Endothelial cell of umbilical vein (primary cell): ENCODE results near the gene HSBP1. TPM values are rescaled to one million over a fixed set of nuclear protein-coding genes. Genes with fewer than 3 reads are reported as not detected.

ENCODE experiments used
- BruUV-seq: library from RNA; stranded (reverse); fragments of 400-500 nt; replicated peaks from 2 replicates; lab custom pipeline; 2021; lab: Mats Ljungman, UMichigan
- CTCF ChIA-PET: fragments of 300-600, 350-600 bp; sonication (Branson Sonifier 250); formaldehyde crosslinking; loops from one replicate; lab custom pipeline; 2021; ENCODE audit warnings: antibody characterized with exemption, inconsistent platforms; lab: Charles Lee
- POLR2A ChIA-PET: fragments of 300-600, 350-600 bp; sonication (Branson Sonifier 250); formaldehyde crosslinking; loops from one replicate; lab custom pipeline; 2021; ENCODE audit warnings: antibody characterized with exemption, inconsistent platforms; lab: Charles Lee
- DNase-seq: peaks from one replicate; pipeline ENCODE4 v3.0.0-alpha.2; 2011; ENCODE audit warnings: low read depth, low spot score
- FAIRE-seq: peaks from 2 replicates; lab custom pipeline; 2011; peaks lifted over from hg19 to GRCh38; lab: Jason Lieb, UNC
- H2AFZ ChIP-seq: 2 replicates; pipeline ENCODE4 v1.6.0; 2012; ENCODE audit warnings: low read depth, low read length, control low read depth, inconsistent platforms
- H3K27ac ChIP-seq: 2 replicates; pipeline ENCODE4 v1.5.1; 2011; ENCODE audit warnings: low read depth, mild to moderate bottlenecking, control low read depth, low read length, moderate library complexity; ENCODE audit not compliant: insufficient read depth
- H3K27me3 ChIP-seq, 2 experiments: 2 replicates each; pipeline versions ENCODE4 v1.6.0 to v1.6.1; 2011; ENCODE audit warnings: low read length in 2 of 2, mixed read lengths in 1 of 2; ENCODE audit not compliant: control insufficient read depth in 2 of 2, insufficient read depth in 2 of 2
- H3K36me3 ChIP-seq, 2 experiments: 2 replicates in 1 of 2; 3 replicates in 1 of 2; pipeline ENCODE4 v1.5.1; 2011; ENCODE audit warnings: low read length in 2 of 2, mild to moderate bottlenecking in 1 of 2, moderate library complexity in 1 of 2; ENCODE audit not compliant: control insufficient read depth in 2 of 2, insufficient read depth in 2 of 2; ENCODE audit errors: extremely low read depth in 1 of 2
- H3K4me1 ChIP-seq: 3 replicates; pipeline ENCODE4 v1.5.1; 2011; ENCODE audit warnings: mild to moderate bottlenecking, low read length; ENCODE audit not compliant: control insufficient read depth, insufficient read depth; ENCODE audit errors: extremely low read depth
- H3K4me2 ChIP-seq: 2 replicates; pipeline ENCODE4 v1.6.1; 2011; ENCODE audit warnings: low read length, control low read depth, mixed read lengths; ENCODE audit not compliant: insufficient read depth
- H3K4me3 ChIP-seq, 3 experiments: fragments of 200-600 bp in 1 of 3; sonication (generic), shearing (Covaris generic) in 1 of 3; replicated peaks in 1 of 3; 2 replicates each; pipeline ENCODE4 v1.5.1; 2011 to 2016; ENCODE audit warnings: control low read depth in 3 of 3, low read length in 3 of 3, mild to moderate bottlenecking in 2 of 3, inconsistent platforms in 1 of 3, low read depth in 1 of 3, moderate library complexity in 1 of 3; ENCODE audit not compliant: insufficient read depth in 1 of 3
- H3K79me2 ChIP-seq: 2 replicates; pipeline ENCODE4 v1.6.0; 2012; ENCODE audit warnings: low read length, inconsistent platforms; ENCODE audit not compliant: control insufficient read depth, insufficient read depth
- H3K9ac ChIP-seq: replicated peaks from 2 replicates; pipeline ENCODE3; 2011; ENCODE audit warnings: low read length, control low read depth; ENCODE audit not compliant: insufficient read depth; ENCODE audit errors: extremely low read depth
- H3K9me1 ChIP-seq: replicated peaks from 3 replicates; pipeline ENCODE4 v1.6.0; 2011; ENCODE audit warnings: mild to moderate bottlenecking, low read length; ENCODE audit not compliant: control insufficient read depth, insufficient read depth; ENCODE audit errors: extremely low read depth
- H3K9me3 ChIP-seq: replicated peaks from 2 replicates; pipeline ENCODE4 v1.5.1; 2012; ENCODE audit warnings: low read length, inconsistent platforms; ENCODE audit not compliant: control insufficient read depth, insufficient read depth
- H4K20me1 ChIP-seq: replicated peaks from 2 replicates; pipeline ENCODE3; 2011; ENCODE audit warnings: mild to moderate bottlenecking, low read length; ENCODE audit not compliant: control insufficient read depth, insufficient read depth; ENCODE audit errors: extremely low read depth
- GATA2 ChIP-seq: IDR thresholded peaks from 2 replicates; pipeline ENCODE4 v1.7.0; 2011; ENCODE audit warnings: low read depth, mild to moderate bottlenecking, moderate library complexity, mixed read lengths, low read length; ENCODE audit not compliant: insufficient read length, insufficient read depth
- JUN ChIP-seq: IDR thresholded peaks from 2 replicates; pipeline ENCODE4 v1.6.1; 2011; ENCODE audit warnings: borderline replicate concordance, low read depth; ENCODE audit not compliant: insufficient read length, insufficient read depth
- MYC ChIP-seq: IDR thresholded peaks from one replicate; pipeline ENCODE4 v1.6.1; 2011; ENCODE audit warnings: mild to moderate bottlenecking, low read depth, low read length
- POLR2A ChIP-seq: IDR thresholded peaks from 2 replicates; pipeline ENCODE4 v1.6.1; 2012; ENCODE audit warnings: low read depth, mild to moderate bottlenecking, control low read depth, low read length
- POLR2AphosphoS5 ChIP-seq: IDR thresholded peaks from 2 replicates; pipeline ENCODE4 v1.6.1; 2012; ENCODE audit warnings: low read depth, mild to moderate bottlenecking, control low read depth, low read length, moderate library complexity; ENCODE audit not compliant: insufficient read depth
- dilution Hi-C: fragments of 300-500 bp; cut with MboI; formaldehyde crosslinking; loops from one replicate; pipeline ENCODE4 v1.15.0; 2019; ENCODE audit warnings: low sequenced_read_pairs; ENCODE audit not compliant: extremely low pct_ligation_motif_present
- intact Hi-C: fragments of 100-400 bp; cut with micrococcal nuclease; formaldehyde crosslinking; loops from one replicate; pipeline ENCODE4 v1.10.0; 2022
- polyA plus RNA-seq, 4 experiments: library from polyadenylated mRNA; depleted of rRNA in 3 of 4; stranded (reverse) in 3 of 4; unstranded in 1 of 4; fragments of >200 nt; gene quantifications; 2 replicates each; pipeline versions ENCODE4 v1.2.1 to v1.2.3, GENCODE V29; 2011 to 2012; ENCODE audit warnings: missing spikeins in 1 of 4
- total RNA-seq: library from RNA; stranded (reverse); gene quantifications from 2 replicates; pipeline ENCODE4 v1.2.3, GENCODE V29; 2021
- TF ChIP-seq, protein P1 (sequence below): IDR thresholded peaks from 2 replicates; pipeline ENCODE4 v1.6.1; 2011; ENCODE audit not compliant: insufficient read depth, insufficient read length

HSBP1 gene
- total and polyA plus RNA-seq, 2 donors (not counting 3 experiments of a cell fraction or from before 2014, with no cell fraction given): 40.8 to 136 TPM

GRCh38 chr16:83776944-83777343 is 30.8 kb upstream of the HSBP1 start:
- no peak for FAIRE-seq

GRCh38 chr16:83779886-83780285 is 27.9 kb upstream of the HSBP1 start:
- no peak overlapping the region for H3K27ac ChIP-seq
- H3K9me3 ChIP-seq: no peaks in the 10 kb centered on the region
- H3K36me3 ChIP-seq: no peaks in the 10 kb centered on the region
- FAIRE-seq (peak; percentile 94), DNase-seq (peak; percentile 84)
- H2AFZ ChIP-seq: no peak overlapping the region
- no peaks in the 10 kb centered on the region for H3K79me2 ChIP-seq
- dilution Hi-C loops: no loop called here
- H3K4me3 ChIP-seq: no peak overlapping the region
- H3K4me1 ChIP-seq: peaks cover 14% of the 10 kb centered on the region
- no peaks in the 10 kb centered on the region for H4K20me1 ChIP-seq
- no peak for TF ChIP-seq MYC
- peak; percentile 98 for TF ChIP-seq GATA2
- intact Hi-C loops: no loop called here
- ChIA-PET CTCF (interaction anchor here (0.7 to 1.3 kb wide), 4 partner anchors 9 to 119 kb away, joined by 3 read pairs; partner anchors contain the start of gene MLYCD), POLR2A (no interaction called here)
- no peaks in the 10 kb centered on the region for H3K27me3 ChIP-seq
- peak overlapping the region; percentile 75 for H3K4me2 ChIP-seq
- no peaks in the 10 kb centered on the region for H3K9me1 ChIP-seq
- H3K9ac ChIP-seq: no peak overlapping the region
- no TSS peak for BruUV-seq

More at GRCh38 chr16:83776944-83777343, 30.8 kb upstream of the HSBP1 start:
- no peak overlapping the region for H3K4me2 ChIP-seq
- CTCF ChIA-PET: no interaction called here
- H3K79me2 ChIP-seq: no peaks in the 10 kb centered on the region
- H3K4me1 ChIP-seq: peaks cover 14% of the 10 kb centered on the region
- no peak overlapping the region for H3K9ac ChIP-seq
- no peak overlapping the region for H2AFZ ChIP-seq
- no peaks in the 10 kb centered on the region for H3K27me3 ChIP-seq
- no TSS peak for BruUV-seq
- no peaks in the 10 kb centered on the region for H3K9me3 ChIP-seq
- no peaks in the 10 kb centered on the region for H3K36me3 ChIP-seq
- intact Hi-C loops (no loop called here), dilution Hi-C loops (no loop called here)
- H4K20me1 ChIP-seq: no peaks in the 10 kb centered on the region
- DNase-seq: no peak
- POLR2A ChIA-PET: no interaction called here
- no peaks in the 10 kb centered on the region for H3K9me1 ChIP-seq
- no peak overlapping the region for H3K4me3 ChIP-seq
- H3K27ac ChIP-seq: no peak overlapping the region
- no peak for TF ChIP-seq JUN
- TF ChIP-seq GATA2: no peak
- TF ChIP-seq, protein P1, sequence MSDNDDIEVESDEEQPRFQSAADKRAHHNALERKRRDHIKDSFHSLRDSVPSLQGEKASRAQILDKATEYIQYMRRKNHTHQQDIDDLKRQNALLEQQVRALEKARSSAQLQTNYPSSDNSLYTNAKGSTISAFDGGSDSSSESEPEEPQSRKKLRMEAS: no peak
- no peak for TF ChIP-seq POLR2AphosphoS5
- TF ChIP-seq POLR2A: no peak
